NB4 (cell line): ENCODE results near the gene GLCE.

Experiments used
- POLR2A ChIP-seq: IDR thresholded peaks from 2 replicates; pipeline ENCODE4 v1.6.1; 2011; ENCODE audit warnings: mild to moderate bottlenecking; ENCODE audit not compliant: insufficient read length; ENCODE audit errors: extremely low read depth
- TF ChIP-seq, protein P1 (sequence below): IDR thresholded peaks from one replicate; pipeline ENCODE4 v1.5.1; 2012; ENCODE audit warnings: low read depth, low read length
- TF ChIP-seq, protein P2 (sequence below): IDR thresholded peaks from 2 replicates; pipeline ENCODE4 v1.6.1; 2011; ENCODE audit warnings: low read depth, low read length

DNA sequence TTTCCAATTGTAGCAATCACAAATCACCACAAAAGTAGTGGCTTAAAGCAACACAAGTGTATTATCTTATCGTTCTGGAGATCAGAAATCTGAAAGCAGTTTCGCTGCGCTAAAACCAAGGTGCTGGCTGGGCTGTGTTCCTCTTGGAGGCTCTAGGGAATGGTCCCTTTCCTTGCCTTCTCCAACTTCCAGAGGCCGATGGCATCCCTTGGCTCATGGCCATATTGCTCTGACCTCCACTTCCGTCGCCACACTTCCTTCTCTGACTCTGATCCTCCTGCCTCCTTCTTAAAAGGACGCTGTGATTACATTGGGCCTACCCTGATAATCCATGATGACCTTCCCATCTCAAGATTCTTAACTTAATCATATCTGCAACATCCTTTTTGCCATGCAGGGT lies 127.6 kb downstream of the GLCE start:
- TF ChIP-seq, protein P1, sequence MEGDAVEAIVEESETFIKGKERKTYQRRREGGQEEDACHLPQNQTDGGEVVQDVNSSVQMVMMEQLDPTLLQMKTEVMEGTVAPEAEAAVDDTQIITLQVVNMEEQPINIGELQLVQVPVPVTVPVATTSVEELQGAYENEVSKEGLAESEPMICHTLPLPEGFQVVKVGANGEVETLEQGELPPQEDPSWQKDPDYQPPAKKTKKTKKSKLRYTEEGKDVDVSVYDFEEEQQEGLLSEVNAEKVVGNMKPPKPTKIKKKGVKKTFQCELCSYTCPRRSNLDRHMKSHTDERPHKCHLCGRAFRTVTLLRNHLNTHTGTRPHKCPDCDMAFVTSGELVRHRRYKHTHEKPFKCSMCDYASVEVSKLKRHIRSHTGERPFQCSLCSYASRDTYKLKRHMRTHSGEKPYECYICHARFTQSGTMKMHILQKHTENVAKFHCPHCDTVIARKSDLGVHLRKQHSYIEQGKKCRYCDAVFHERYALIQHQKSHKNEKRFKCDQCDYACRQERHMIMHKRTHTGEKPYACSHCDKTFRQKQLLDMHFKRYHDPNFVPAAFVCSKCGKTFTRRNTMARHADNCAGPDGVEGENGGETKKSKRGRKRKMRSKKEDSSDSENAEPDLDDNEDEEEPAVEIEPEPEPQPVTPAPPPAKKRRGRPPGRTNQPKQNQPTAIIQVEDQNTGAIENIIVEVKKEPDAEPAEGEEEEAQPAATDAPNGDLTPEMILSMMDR: no peak
- TF ChIP-seq, protein P2, sequence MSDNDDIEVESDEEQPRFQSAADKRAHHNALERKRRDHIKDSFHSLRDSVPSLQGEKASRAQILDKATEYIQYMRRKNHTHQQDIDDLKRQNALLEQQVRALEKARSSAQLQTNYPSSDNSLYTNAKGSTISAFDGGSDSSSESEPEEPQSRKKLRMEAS: no peak
- TF ChIP-seq POLR2A: no peak
